ENCODE data around the gene TAS1R1. TPM values are rescaled to one million over a fixed set of nuclear protein-coding genes. Genes with fewer than 3 reads are reported as not detected.

The TAS1R1 gene
- polyA plus RNA-seq, 1 donor from 2014 or later = not detected

DNA sequence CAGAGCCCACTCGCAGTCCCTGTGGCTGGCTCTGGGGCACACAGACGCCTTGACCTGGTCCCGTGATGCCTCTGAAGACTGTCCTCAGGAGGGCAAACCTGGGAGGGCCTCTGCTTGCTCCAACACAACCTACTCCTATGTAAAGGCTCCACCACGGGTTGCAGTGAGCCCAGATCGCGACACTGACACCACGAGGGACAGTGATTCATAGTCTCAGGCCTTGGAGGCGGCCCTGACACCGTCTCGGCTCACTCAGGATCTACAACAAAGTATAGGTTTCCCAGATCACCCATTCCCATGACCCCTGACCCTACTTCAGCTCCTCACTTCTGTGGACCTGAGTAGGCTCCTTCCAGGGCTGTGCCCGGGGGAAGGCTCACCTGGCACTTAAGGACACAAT is 28.8 kb upstream of the TAS1R1 start:
- Histone ChIP-seq H3K9me2 (ENCODE audit: insufficient read depth, low read length) (no peaks in the 10 kb centered on the region), H3K4me3 (ENCODE audit: low read length) (no peak overlapping the region), H3K4me2 (ENCODE audit: low read length) (no peak overlapping the region), H3F3A (ENCODE audit: insufficient read depth, low read length, poor library complexity, severe bottlenecking) (no peaks in the 10 kb centered on the region), H4K20me1 (ENCODE audit: insufficient read depth) (no peaks in the 10 kb centered on the region), H3K27ac (ENCODE audit: low read length) (no peak overlapping the region), H3K9ac (ENCODE audit: low read length) (no peak overlapping the region), H2AFZ (ENCODE audit: low read depth, low read length) (no peak overlapping the region), H3K36me3 (ENCODE audit: insufficient read depth, low read length) (peaks cover 12% of the 10 kb centered on the region), H3K79me2 (replicated peaks; ENCODE audit: insufficient read depth, low read length) (no peaks in the 10 kb centered on the region), H3K27me3 (ENCODE audit: insufficient read depth, low read depth, low read length) (no peaks in the 10 kb centered on the region), H3K9me3 (ENCODE audit: low read length) (no peaks in the 10 kb centered on the region)
- no peak for TF ChIP-seq EZH2 (IDR thresholded peaks at IDR 0.05; ENCODE audit: borderline replicate concordance, insufficient read depth, low read length, poor library complexity, severe bottlenecking)
- TF ChIP-seq POLR2AphosphoS5 (IDR thresholded peaks at IDR 0.05) = no peak
- TF ChIP-seq SMC3 (conservative IDR thresholded peaks at IDR 0.05; ENCODE audit: poor library complexity) = no peak
- no peak for TF ChIP-seq RAD21 (conservative IDR thresholded peaks at IDR 0.05)
- TF ChIP-seq, protein P1, sequence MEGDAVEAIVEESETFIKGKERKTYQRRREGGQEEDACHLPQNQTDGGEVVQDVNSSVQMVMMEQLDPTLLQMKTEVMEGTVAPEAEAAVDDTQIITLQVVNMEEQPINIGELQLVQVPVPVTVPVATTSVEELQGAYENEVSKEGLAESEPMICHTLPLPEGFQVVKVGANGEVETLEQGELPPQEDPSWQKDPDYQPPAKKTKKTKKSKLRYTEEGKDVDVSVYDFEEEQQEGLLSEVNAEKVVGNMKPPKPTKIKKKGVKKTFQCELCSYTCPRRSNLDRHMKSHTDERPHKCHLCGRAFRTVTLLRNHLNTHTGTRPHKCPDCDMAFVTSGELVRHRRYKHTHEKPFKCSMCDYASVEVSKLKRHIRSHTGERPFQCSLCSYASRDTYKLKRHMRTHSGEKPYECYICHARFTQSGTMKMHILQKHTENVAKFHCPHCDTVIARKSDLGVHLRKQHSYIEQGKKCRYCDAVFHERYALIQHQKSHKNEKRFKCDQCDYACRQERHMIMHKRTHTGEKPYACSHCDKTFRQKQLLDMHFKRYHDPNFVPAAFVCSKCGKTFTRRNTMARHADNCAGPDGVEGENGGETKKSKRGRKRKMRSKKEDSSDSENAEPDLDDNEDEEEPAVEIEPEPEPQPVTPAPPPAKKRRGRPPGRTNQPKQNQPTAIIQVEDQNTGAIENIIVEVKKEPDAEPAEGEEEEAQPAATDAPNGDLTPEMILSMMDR (IDR thresholded peaks at IDR 0.05; ENCODE audit: poor library complexity, severe bottlenecking) = no peak
- TF ChIP-seq, protein P2, sequence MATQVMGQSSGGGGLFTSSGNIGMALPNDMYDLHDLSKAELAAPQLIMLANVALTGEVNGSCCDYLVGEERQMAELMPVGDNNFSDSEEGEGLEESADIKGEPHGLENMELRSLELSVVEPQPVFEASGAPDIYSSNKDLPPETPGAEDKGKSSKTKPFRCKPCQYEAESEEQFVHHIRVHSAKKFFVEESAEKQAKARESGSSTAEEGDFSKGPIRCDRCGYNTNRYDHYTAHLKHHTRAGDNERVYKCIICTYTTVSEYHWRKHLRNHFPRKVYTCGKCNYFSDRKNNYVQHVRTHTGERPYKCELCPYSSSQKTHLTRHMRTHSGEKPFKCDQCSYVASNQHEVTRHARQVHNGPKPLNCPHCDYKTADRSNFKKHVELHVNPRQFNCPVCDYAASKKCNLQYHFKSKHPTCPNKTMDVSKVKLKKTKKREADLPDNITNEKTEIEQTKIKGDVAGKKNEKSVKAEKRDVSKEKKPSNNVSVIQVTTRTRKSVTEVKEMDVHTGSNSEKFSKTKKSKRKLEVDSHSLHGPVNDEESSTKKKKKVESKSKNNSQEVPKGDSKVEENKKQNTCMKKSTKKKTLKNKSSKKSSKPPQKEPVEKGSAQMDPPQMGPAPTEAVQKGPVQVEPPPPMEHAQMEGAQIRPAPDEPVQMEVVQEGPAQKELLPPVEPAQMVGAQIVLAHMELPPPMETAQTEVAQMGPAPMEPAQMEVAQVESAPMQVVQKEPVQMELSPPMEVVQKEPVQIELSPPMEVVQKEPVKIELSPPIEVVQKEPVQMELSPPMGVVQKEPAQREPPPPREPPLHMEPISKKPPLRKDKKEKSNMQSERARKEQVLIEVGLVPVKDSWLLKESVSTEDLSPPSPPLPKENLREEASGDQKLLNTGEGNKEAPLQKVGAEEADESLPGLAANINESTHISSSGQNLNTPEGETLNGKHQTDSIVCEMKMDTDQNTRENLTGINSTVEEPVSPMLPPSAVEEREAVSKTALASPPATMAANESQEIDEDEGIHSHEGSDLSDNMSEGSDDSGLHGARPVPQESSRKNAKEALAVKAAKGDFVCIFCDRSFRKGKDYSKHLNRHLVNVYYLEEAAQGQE (IDR thresholded peaks at IDR 0.05; ENCODE audit: borderline replicate concordance) = no peak
- no peak for TF ChIP-seq TAF1 (IDR thresholded peaks at IDR 0.05; ENCODE audit: low read depth)

DNA sequence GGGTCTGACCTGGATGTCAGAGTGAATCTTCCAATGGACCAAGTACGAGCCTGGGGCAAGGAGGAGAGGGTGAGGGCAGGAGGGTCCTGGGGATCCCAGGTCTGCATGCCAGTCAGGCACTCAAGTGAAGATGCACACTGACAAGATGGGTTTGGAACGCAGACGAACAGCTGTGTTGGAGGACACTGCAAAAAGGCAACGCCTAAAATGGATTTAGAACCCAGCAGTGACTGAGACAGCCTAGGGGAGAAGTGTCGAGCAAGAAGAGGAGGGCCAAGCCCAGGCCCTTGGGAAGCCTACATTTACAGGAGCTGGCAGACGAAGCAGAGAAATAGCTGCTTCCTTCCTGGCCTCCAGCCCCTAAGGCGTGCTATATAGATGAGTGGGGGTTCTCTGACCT is 26.6 kb upstream of the TAS1R1 start:
- H3K4me3 ChIP-seq (ENCODE audit: low read length) = no peak overlapping the region
- no peak overlapping the region for H2AFZ ChIP-seq (ENCODE audit: low read depth, low read length)
- H3K9me2 ChIP-seq (ENCODE audit: insufficient read depth, low read length) = no peaks in the 10 kb centered on the region
- no peaks in the 10 kb centered on the region for H3K27me3 ChIP-seq (ENCODE audit: insufficient read depth, low read depth, low read length)
- no peak overlapping the region for H3K27ac ChIP-seq (ENCODE audit: low read length)
- H3K79me2 ChIP-seq (replicated peaks; ENCODE audit: insufficient read depth, low read length) = no peaks in the 10 kb centered on the region
- H3K9me3 ChIP-seq (ENCODE audit: low read length) = no peaks in the 10 kb centered on the region
- H3F3A ChIP-seq (ENCODE audit: insufficient read depth, low read length, poor library complexity, severe bottlenecking) = no peaks in the 10 kb centered on the region
- no peak overlapping the region for H3K9ac ChIP-seq (ENCODE audit: low read length)
- H3K36me3 ChIP-seq (ENCODE audit: insufficient read depth, low read length) = peaks cover 12% of the 10 kb centered on the region
- no peak for TF ChIP-seq EZH2 (IDR thresholded peaks at IDR 0.05; ENCODE audit: borderline replicate concordance, insufficient read depth, low read length, poor library complexity, severe bottlenecking)
- TF ChIP-seq POLR2AphosphoS5 (IDR thresholded peaks at IDR 0.05) = no peak
- no peak for TF ChIP-seq MXI1 (conservative IDR thresholded peaks at IDR 0.05; ENCODE audit: poor library complexity, severe bottlenecking)
- TF ChIP-seq SMC3 (conservative IDR thresholded peaks at IDR 0.05; ENCODE audit: poor library complexity) = no peak
- no peaks in the 10 kb centered on the region for H4K20me1 ChIP-seq (ENCODE audit: insufficient read depth)
- H3K4me2 ChIP-seq (ENCODE audit: low read length) = no peak overlapping the region

Measured in neural cell (in vitro differentiated cells).